Thyroid gland (tissue), 4 donors: ENCODE results near the gene PSORS1C1. TPM values are rescaled to one million over a fixed set of nuclear protein-coding genes. Genes with fewer than 3 reads are reported as not detected.

Source experiments
- DNase-seq, 2 donors: peaks; one replicate each; pipeline ENCODE4 v3.0.0-alpha.2; 2019
- H3K27ac ChIP-seq, 3 donors: fragments of 200-600 bp; sonication (generic); 1 replicate in 2 of 3; 2 replicates in 1 of 3; pipeline ENCODE4 v1.5.1; 2016 to 2019; ENCODE audit warnings: mild to moderate bottlenecking in 1 of 3, moderate library complexity in 1 of 3
- H3K27me3 ChIP-seq: fragments of 200-600 bp; sonication (generic); one replicate; pipeline ENCODE4 v1.5.1; 2019
- H3K36me3 ChIP-seq, 2 donors: fragments of 200-600 bp; sonication (generic); one replicate each; pipeline ENCODE4 v1.5.1; 2016 to 2019
- H3K4me1 ChIP-seq, 2 donors: fragments of 200-600 bp; sonication (generic); one replicate each; pipeline ENCODE4 v1.5.1; 2017 to 2019
- H3K4me3 ChIP-seq, 3 donors: fragments of 200-600 bp; sonication (generic); replicated peaks in 1 of 3; 1 replicate in 2 of 3; 2 replicates in 1 of 3; pipeline ENCODE4 v1.5.1; 2016; ENCODE audit warnings: mild to moderate bottlenecking in 1 of 3
- H3K9me3 ChIP-seq: fragments of 200-600 bp; sonication (generic); one replicate; pipeline ENCODE4 v1.5.1; 2017
- POLR2A ChIP-seq, 2 donors: fragments of 450-650 bp; IDR thresholded peaks; one replicate each; pipeline ENCODE4 v1.6.1; 2017; ENCODE audit warnings: antibody characterized with exemption in 2 of 2, mild to moderate bottlenecking in 2 of 2, moderate library complexity in 1 of 2
- WGBS, 2 donors: methylation state at CpG; one replicate each; pipeline ENCODE4 v1.1.5; 2017; 5-methylcytosine and 5-hydroxymethylcytosine counted together
- intact Hi-C: fragments of 100-400 bp; cut with DNase I; formaldehyde crosslinking; loops from one replicate; pipeline ENCODE4 v1.15.1; 2023
- total RNA-seq, 4 donors: library from RNA; depleted of rRNA; stranded (reverse); fragments of >200 nt; gene quantifications; one replicate each; pipeline ENCODE4 v1.2.3, GENCODE V29; 2016
- TF ChIP-seq, protein P1 (sequence below), 6 experiments: fragments of 200-600 bp in 3 of 6; fragments of 450-650 bp in 3 of 6; sonication (generic) in 3 of 6; IDR thresholded peaks; one replicate each; pipeline ENCODE4 v1.5.1; 2016 to 2019; ENCODE audit warnings: antibody characterized with exemption in 6 of 6, mild to moderate bottlenecking in 2 of 6, inconsistent platforms in 1 of 6, moderate library complexity in 1 of 6

Gene PSORS1C1
- total RNA-seq, 4 donors from 2014 or later: 1.6 to 3.8 (median 2.4) TPM

DNA sequence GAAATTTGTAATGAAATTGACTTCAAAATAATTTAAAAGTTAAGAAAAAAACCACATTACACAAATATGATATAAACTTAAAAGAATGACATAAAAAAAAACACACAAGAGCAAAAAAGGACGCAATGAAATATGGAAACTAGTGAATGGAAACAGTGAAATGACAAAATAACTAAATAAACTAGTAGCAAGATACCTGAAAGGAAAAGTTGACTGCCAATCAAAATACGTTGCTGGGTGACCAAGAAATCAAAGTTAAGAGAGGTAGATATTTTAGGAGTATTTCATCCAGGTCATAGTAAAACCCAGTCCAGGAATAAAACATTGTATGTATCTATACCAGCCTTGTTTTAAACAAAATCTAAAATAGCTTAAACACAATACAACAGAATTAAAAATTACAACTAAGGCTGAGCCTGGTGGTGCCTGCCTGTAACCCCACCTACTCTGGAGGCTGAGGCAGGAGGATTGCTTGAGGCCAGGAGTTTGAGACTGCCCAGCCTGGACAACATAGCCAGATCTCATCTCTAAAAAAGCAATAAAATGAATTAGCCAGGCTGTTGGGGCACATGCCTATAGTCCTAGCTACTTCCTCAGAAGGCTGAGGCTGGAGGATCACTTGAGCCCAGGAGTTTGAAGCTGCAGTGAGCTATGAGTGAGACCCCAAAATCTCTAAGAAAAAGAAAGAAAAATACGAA is 24.2 kb upstream of the PSORS1C1 start:
- intact Hi-C loops: no loop called here
- H3K36me3 ChIP-seq: no peaks in the 10 kb centered on the region
- no peaks in the 10 kb centered on the region for H3K9me3 ChIP-seq
- DNase-seq: no peak
- no peak overlapping the region for H3K27ac ChIP-seq
- no peak overlapping the region for H3K4me3 ChIP-seq
- H3K4me1 ChIP-seq: peaks cover 0 to 9% of the 10 kb centered on the region in 2 donors
- no peaks in the 10 kb centered on the region for H3K27me3 ChIP-seq
- WGBS, 2 donors: 94% methylated on average over 3 of the region's 3 CpGs
- no peak for TF ChIP-seq POLR2A (IDR thresholded peaks at IDR 0.05)
- TF ChIP-seq, protein P1, sequence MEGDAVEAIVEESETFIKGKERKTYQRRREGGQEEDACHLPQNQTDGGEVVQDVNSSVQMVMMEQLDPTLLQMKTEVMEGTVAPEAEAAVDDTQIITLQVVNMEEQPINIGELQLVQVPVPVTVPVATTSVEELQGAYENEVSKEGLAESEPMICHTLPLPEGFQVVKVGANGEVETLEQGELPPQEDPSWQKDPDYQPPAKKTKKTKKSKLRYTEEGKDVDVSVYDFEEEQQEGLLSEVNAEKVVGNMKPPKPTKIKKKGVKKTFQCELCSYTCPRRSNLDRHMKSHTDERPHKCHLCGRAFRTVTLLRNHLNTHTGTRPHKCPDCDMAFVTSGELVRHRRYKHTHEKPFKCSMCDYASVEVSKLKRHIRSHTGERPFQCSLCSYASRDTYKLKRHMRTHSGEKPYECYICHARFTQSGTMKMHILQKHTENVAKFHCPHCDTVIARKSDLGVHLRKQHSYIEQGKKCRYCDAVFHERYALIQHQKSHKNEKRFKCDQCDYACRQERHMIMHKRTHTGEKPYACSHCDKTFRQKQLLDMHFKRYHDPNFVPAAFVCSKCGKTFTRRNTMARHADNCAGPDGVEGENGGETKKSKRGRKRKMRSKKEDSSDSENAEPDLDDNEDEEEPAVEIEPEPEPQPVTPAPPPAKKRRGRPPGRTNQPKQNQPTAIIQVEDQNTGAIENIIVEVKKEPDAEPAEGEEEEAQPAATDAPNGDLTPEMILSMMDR (IDR thresholded peaks at IDR 0.05): no peak

DNA sequence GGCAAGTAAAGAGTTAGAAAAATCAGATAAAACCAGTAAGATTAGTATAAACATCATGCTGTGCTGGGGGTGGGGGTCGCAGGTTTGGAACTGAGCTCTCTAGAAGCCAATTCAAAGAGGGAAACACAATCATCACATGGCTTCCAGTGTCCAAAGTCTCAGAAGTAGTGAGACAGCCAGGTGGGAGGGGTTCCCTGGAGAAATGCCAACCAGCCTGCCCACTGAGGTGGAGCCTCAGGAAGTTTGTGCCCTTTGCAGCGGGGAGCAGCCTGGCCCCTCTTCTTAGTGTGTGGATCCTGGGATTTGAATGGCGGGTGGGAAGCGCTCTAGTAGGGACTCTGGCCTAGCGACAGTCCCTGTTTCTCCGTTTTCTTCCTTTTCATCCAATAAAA is 23.6 kb upstream of the PSORS1C1 start:
- Histone ChIP-seq H3K36me3 (no peaks in the 10 kb centered on the region), H3K9me3 (no peaks in the 10 kb centered on the region), H3K27ac (no peak overlapping the region), H3K27me3 (no peaks in the 10 kb centered on the region), H3K4me1 (peaks cover 0 to 9% of the 10 kb centered on the region in 2 donors), H3K4me3 (no peak overlapping the region)
- DNase-seq: no peak
- intact Hi-C loops: no loop called here
- 87 to 93% methylated on average over 6 of the region's 6 CpGs for WGBS, 2 donors
- no peak for TF ChIP-seq POLR2A (IDR thresholded peaks at IDR 0.05)
- TF ChIP-seq, protein P1 (IDR thresholded peaks at IDR 0.05): no peak

DNA sequence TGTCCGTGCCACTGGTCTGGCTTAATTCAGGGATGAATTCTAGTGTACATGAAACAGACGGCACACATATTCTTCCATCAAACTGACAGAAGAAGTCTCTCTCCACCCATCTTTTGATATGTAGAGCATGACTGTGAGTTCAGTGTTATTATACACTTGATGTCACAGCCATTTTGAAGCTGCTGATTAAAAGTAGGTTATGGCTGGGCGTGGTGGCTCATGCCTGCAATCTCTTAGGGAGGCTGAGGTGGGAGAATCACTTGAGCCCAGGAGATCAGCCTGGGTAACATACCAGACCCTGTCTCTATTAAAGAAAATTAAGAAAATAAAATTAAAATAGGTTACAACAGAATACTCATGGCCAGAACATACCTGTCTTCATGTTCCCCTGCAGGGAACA is 22.9 kb upstream of the PSORS1C1 start:
- no peaks in the 10 kb centered on the region for H3K27me3 ChIP-seq
- H3K4me1 ChIP-seq: peaks cover 0 to 9% of the 10 kb centered on the region in 2 donors
- H3K9me3 ChIP-seq: no peaks in the 10 kb centered on the region
- no peaks in the 10 kb centered on the region for H3K36me3 ChIP-seq
- intact Hi-C loops: no loop called here
- no peak for DNase-seq
- TF ChIP-seq, protein P1 (IDR thresholded peaks at IDR 0.05): no peak
- no peak for TF ChIP-seq POLR2A (IDR thresholded peaks at IDR 0.05)
- WGBS, 2 donors: 42 to 62% methylated on average over 3 of the region's 3 CpGs
- H3K4me3 ChIP-seq: no peak overlapping the region
- no peak overlapping the region for H3K27ac ChIP-seq

DNA sequence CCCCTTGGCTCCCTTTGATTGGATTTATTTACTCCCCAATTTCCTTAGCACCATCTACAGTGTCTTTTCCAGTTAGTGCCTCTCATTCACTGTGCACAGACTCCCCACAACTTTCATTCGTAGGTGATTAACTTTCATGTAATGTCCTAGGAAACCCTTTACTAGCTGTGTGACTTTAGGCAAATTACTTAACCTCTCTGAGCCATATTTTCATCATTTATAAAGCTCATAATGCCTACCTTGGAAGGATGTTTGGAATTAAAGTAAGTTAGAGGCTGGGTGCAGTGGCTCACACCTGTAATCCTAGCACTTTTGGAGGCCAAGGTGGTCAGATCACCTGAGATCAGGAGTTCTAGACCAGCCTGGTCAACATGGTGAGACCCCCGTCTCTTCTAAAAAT is 22.4 kb upstream of the PSORS1C1 start:
- intact Hi-C loops: no loop called here
- WGBS, 2 donors: 91 to 96% methylated on average over 2 of the region's 2 CpGs

More for the DNA sequence above, 22.4 kb upstream of the PSORS1C1 start:
- TF ChIP-seq, protein P1 (IDR thresholded peaks at IDR 0.05): no peak
- no peak for TF ChIP-seq POLR2A (IDR thresholded peaks at IDR 0.05)
- Histone ChIP-seq H3K27ac (no peak overlapping the region), H3K9me3 (no peaks in the 10 kb centered on the region), H3K4me1 (peaks cover 0 to 6% of the 10 kb centered on the region in 2 donors), H3K4me3 (no peak overlapping the region), H3K36me3 (no peaks in the 10 kb centered on the region), H3K27me3 (no peaks in the 10 kb centered on the region)
- DNase-seq: no peak
